HFF-Myc (cell line): ENCODE data around the gene TLR8.

Source experiments
- DNase-seq: peaks from one replicate; pipeline ENCODE4 v3.0.0-alpha.2; 2011; ENCODE audit warnings: low read depth; ENCODE audit errors: extremely low read depth
- H3K4me3 ChIP-seq: replicated peaks from 2 replicates; pipeline ENCODE4 v1.5.1; 2011; ENCODE audit warnings: low read depth, mild to moderate bottlenecking, control low read depth, low read length
- TF ChIP-seq, protein P1 (sequence below): IDR thresholded peaks from 2 replicates; pipeline ENCODE4 v1.5.1; 2012; ENCODE audit warnings: mild to moderate bottlenecking, low read depth, low read length, control low read depth; ENCODE audit errors: missing control alignments

The TLR8 gene

DNA sequence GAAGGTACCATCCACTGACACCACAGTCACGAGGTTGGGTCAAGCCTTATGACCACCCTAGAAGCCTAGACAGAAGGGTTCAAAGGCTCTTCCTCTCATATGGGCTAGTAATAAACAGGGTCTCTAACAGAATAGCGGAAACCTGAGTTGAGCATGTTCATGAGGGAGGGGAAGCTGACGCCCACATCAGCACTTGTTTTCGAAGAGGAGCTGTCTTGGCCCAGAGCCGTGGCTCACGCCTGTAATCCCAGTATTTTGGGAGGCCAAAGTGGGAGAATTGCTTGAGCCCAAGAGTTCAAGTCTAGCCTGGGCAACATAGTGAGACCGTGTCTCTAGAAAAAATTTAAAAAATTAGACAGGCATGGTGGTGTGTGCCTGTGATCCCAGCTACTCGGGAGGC, 47.0 kb downstream of the TLR8 start:
- TF ChIP-seq, protein P1, sequence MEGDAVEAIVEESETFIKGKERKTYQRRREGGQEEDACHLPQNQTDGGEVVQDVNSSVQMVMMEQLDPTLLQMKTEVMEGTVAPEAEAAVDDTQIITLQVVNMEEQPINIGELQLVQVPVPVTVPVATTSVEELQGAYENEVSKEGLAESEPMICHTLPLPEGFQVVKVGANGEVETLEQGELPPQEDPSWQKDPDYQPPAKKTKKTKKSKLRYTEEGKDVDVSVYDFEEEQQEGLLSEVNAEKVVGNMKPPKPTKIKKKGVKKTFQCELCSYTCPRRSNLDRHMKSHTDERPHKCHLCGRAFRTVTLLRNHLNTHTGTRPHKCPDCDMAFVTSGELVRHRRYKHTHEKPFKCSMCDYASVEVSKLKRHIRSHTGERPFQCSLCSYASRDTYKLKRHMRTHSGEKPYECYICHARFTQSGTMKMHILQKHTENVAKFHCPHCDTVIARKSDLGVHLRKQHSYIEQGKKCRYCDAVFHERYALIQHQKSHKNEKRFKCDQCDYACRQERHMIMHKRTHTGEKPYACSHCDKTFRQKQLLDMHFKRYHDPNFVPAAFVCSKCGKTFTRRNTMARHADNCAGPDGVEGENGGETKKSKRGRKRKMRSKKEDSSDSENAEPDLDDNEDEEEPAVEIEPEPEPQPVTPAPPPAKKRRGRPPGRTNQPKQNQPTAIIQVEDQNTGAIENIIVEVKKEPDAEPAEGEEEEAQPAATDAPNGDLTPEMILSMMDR, result no peak

DNA sequence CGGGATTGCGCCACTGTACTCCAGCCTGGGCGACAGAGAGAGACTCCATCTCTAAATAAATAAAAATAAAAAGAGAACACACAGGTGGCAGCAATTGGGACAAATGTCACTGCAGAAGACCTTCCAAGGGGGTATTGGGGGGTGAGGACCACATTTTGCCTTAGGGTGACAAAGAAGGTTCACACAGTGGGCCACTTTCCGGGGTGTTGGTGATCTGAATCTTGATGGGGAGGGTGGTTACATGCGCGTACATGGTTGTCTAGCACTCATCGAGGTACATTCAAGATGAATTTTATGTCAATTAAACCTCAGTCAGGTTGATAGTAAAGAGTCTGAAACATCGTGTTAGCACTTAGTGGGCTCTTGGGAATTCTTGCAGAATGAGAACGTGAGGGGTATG, 48.0 kb downstream of the TLR8 start:
- no peak for DNase-seq
- TF ChIP-seq, protein P1, result no peak
- H3K4me3 ChIP-seq, result no peak overlapping the region

More for the DNA sequence above, 47.0 kb downstream of the TLR8 start:
- H3K4me3 ChIP-seq, result no peak overlapping the region
- no peak for DNase-seq

DNA sequence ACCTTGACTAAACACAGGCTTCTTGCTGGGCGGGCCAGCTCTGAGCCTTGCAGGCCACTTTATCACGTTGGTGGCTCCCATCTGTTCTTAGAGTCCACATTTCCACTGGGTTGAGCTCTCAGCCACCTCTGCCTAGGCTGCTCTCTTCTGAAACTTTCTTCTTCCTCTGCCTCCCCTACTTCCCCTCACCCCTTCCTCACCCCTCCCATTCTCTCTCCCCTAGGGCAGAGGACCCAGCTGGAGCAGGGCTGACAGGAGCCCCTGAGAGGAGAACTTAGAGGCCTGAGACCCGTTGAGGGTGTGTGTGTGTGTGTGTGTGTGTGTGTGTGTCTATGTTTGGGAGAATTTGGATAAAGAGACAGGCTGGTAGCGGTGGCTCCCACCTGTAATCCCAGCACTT, 48.6 kb downstream of the TLR8 start:
- no peak overlapping the region for H3K4me3 ChIP-seq
- DNase-seq, result no peak
- TF ChIP-seq, protein P1, result no peak

DNA sequence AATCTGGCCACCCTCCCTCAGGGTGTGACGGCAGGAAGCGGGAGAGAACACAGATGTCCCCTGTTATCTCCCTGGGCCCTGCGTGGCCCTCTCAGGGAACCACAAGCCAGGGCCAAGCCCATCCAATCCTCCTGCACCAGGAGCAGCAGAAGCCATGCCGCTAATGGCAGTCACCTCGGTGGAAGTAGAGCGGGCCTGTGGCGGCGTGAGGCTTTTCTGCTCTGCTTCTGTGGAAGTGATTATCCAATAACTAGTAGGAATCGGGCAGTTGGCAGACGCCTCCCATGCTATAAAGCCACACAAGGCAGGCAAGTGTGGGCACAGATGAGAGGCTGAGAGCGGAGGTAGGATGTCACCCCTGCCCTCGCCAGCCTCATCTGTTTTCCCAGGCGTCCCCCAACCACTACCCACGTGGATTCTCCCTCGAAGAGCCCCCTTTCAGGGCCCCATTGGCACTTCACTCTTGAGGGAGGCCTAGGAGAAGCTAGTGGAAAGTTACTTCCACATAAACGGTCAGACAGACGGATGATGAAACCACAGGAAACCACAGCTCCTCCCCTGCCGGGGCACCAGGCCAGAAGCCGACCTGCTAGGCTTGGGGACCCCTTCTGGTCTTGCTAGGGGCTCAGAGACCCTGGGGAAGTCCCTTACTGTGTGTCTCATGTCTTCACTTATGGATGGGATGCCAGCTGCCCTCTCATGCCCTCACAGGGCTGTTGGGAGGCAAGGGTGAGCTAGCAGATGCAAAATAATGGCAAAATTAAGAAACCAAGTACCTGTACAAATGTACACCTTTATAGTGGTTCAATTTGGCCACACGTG, 49.7 kb downstream of the TLR8 start:
- H3K4me3 ChIP-seq, result no peak overlapping the region
- TF ChIP-seq, protein P1, result no peak
- DNase-seq, result no peak

DNA sequence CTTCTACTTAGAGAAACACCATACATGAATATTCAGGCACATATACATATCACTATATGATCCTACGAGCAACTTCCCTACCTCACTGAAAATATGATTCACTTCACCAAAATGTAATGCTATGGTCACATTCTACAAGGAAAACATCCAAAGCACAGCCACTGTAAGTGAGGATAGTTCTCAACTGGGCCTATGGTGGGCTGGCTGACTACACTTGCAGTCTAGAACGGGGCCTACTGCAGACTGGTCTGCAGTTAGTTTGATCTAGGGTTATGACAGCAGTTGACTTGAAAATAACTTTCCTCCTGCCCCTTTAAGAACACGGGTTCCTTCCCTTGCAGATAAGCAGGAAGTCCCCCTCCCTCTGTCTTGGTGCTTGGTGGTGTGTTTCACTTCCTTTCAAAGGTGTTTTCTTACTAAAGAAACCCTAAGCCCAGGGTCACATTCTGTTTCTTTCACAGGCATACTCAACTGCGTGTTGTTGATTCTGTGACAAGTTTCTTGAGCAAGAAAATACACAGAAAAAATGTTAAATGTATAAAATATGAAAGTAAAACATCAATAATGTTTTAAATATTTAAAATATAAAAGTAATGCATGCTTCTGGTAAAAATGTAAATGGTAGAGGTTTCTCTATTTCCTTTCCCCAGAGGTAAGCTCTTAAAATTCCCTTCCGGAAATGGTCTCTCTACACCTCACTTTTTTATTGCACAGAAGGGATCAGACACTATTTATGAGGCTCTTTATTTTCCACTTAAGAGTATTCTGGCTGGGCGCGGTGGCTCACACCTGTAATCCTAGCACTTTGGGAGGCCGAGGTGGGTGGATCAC, 50.5 kb downstream of the TLR8 start:
- H3K4me3 ChIP-seq, result no peak overlapping the region
- TF ChIP-seq, protein P1, result no peak
- no peak for DNase-seq

DNA sequence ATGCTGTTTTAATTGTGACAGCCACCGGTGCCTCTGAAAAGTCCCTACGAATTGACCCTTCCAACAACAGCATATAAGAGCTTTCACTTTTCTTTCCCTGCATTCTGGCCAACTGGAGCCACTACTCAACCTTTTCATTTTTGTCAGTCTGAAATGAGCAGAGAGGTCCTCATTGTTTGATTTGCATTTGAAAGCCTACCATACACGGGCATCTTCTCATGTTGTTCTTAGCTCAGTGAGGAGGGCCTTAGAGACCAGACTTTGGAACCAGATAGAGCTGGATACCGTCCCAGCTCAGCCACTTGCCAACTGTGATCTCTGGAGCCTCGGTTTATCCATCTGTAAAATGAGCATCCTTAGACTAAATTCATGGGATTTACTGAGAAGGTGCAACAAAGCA, 51.6 kb downstream of the TLR8 start:
- no peak overlapping the region for H3K4me3 ChIP-seq
- DNase-seq, result no peak
- TF ChIP-seq, protein P1, result no peak
